HUDEP-2 (cell line): ENCODE data around the gene ELMO1.

ENCODE experiments used
- DNase-seq, 76 experiments: peaks; one replicate each; lab custom pipeline; 2025; ENCODE audit not compliant: unreplicated experiment in 76 of 76; lab: John Stamatoyannopoulos, UW

The ELMO1 gene

GRCh38 chr7:37327288-37327687 lies 121.4 kb downstream of the ELMO1 start:
- DNase-seq, result no peak

- DNase-seq, result no peak
Measured at GRCh38 chr7:37323966-37324365, 124.7 kb downstream of the ELMO1 start.

- DNase-seq, result no peak
Measured at GRCh38 chr7:37322831-37323230, 125.8 kb downstream of the ELMO1 start.

- DNase-seq, result no peak
Measured at GRCh38 chr7:37320848-37321468, 127.7 kb downstream of the ELMO1 start.

- no peak for DNase-seq
Measured at GRCh38 chr7:37320140-37320847, 128.4 kb downstream of the ELMO1 start.

GRCh38 chr7:37318541-37318940 lies 130.1 kb downstream of the ELMO1 start:
- no peak for DNase-seq

- DNase-seq, result no peak
Measured at GRCh38 chr7:37315772-37316715, 132.6 kb downstream of the ELMO1 start.

GRCh38 chr7:37312608-37313007 lies 136.1 kb downstream of the ELMO1 start:
- DNase-seq, result no peak

GRCh38 chr7:37311355-37311754 lies 137.3 kb downstream of the ELMO1 start:
- DNase-seq, result no peak

- DNase-seq, result no peak
Measured at GRCh38 chr7:37310327-37311080, 138.2 kb downstream of the ELMO1 start.

GRCh38 chr7:37309493-37309892 lies 139.2 kb downstream of the ELMO1 start:
- DNase-seq, result no peak

GRCh38 chr7:37304921-37305320 lies 143.7 kb downstream of the ELMO1 start:
- no peak for DNase-seq

- no peak for DNase-seq
Measured at GRCh38 chr7:37297546-37297945, 151.1 kb downstream of the ELMO1 start.

GRCh38 chr7:37295401-37295800 lies 153.3 kb downstream of the ELMO1 start:
- DNase-seq, result no peak

GRCh38 chr7:37290731-37291130 lies 157.9 kb downstream of the ELMO1 start:
- no peak for DNase-seq

- DNase-seq, result no peak
Measured at GRCh38 chr7:37289781-37290180, 158.9 kb downstream of the ELMO1 start.

- no peak for DNase-seq
Measured at GRCh38 chr7:37289367-37289766, 159.3 kb downstream of the ELMO1 start.

- peak in 15 of 76 experiments; percentile 3 to 47 (median 13) for DNase-seq
Measured at GRCh38 chr7:37287131-37287855, 161.4 kb downstream of the ELMO1 start.

- no peak for DNase-seq
Measured at GRCh38 chr7:37286454-37286832, 162.2 kb downstream of the ELMO1 start.
